Uterus (tissue), 2 donors: ENCODE measurements around the gene ASNSD1.

Source experiments
- POLR2A ChIP-seq, 2 donors: fragments of 450-650 bp; IDR thresholded peaks; one replicate each; pipeline ENCODE4 v1.6.1; 2016; ENCODE audit warnings: antibody characterized with exemption in 2 of 2, mild to moderate bottlenecking in 1 of 2, moderate library complexity in 1 of 2
- TF ChIP-seq, protein P1 (sequence below), 4 experiments: fragments of 200-600 bp in 2 of 4; fragments of 450-650 bp in 2 of 4; sonication (generic) in 2 of 4; IDR thresholded peaks; one replicate each; pipeline ENCODE4 v1.5.1; 2016 to 2019; ENCODE audit warnings: antibody characterized with exemption in 4 of 4, mild to moderate bottlenecking in 2 of 4, moderate library complexity in 1 of 4

DNA sequence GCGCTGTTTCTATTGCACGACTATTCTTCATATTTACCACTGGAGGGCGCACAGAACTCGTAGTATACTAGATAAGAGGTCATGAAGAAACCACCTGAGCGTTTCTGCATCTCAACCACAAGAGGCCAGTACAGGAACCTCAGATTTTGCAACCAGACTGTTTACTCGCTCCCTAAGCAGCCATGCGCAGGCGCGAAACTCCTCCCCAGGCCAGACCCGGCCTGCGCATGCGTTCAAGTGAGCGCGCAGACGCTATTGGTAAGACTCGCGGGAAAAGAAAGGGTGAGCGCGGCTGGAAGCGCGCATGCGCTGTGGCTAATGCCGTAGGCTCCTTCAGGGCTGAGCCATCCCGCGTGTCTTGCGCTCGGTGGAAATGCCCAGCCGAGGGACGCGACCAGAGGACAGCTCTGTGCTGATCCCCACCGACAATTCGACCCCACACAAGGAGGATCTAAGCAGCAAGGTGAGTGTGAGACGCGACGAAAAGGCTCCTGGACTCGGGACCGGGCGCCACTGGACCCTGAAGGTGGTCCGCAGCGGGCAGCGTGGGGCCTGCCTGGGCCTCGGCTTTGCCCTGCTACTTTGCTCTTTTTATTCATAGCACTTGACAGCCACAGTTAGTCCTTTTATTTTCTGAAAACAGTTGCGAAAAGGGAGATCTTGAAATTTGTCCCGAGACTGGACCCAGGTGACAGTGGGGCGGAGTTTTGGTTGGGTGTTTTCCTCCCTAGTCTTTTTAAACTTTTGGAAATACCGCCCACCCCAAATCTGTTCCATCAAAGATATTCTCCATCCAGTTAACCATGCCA is at the start of gene ASNSD1:
- TF ChIP-seq, protein P1, sequence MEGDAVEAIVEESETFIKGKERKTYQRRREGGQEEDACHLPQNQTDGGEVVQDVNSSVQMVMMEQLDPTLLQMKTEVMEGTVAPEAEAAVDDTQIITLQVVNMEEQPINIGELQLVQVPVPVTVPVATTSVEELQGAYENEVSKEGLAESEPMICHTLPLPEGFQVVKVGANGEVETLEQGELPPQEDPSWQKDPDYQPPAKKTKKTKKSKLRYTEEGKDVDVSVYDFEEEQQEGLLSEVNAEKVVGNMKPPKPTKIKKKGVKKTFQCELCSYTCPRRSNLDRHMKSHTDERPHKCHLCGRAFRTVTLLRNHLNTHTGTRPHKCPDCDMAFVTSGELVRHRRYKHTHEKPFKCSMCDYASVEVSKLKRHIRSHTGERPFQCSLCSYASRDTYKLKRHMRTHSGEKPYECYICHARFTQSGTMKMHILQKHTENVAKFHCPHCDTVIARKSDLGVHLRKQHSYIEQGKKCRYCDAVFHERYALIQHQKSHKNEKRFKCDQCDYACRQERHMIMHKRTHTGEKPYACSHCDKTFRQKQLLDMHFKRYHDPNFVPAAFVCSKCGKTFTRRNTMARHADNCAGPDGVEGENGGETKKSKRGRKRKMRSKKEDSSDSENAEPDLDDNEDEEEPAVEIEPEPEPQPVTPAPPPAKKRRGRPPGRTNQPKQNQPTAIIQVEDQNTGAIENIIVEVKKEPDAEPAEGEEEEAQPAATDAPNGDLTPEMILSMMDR (IDR thresholded peaks at IDR 0.05), result peak; percentile 95 to 100 (median 100)
- TF ChIP-seq POLR2A (IDR thresholded peaks at IDR 0.05), result peak; percentile 89 to 95
